HFF-Myc (cell line): ENCODE results near the gene GPR132.

Experiments
- DNase-seq: peaks from one replicate; pipeline ENCODE4 v3.0.0-alpha.2; 2011; ENCODE audit warnings: low read depth; ENCODE audit errors: extremely low read depth
- H3K4me3 ChIP-seq: replicated peaks from 2 replicates; pipeline ENCODE4 v1.5.1; 2011; ENCODE audit warnings: low read depth, mild to moderate bottlenecking, control low read depth, low read length
- TF ChIP-seq, protein P1 (sequence below): IDR thresholded peaks from 2 replicates; pipeline ENCODE4 v1.5.1; 2012; ENCODE audit warnings: mild to moderate bottlenecking, low read depth, low read length, control low read depth; ENCODE audit errors: missing control alignments

The GPR132 gene

DNA sequence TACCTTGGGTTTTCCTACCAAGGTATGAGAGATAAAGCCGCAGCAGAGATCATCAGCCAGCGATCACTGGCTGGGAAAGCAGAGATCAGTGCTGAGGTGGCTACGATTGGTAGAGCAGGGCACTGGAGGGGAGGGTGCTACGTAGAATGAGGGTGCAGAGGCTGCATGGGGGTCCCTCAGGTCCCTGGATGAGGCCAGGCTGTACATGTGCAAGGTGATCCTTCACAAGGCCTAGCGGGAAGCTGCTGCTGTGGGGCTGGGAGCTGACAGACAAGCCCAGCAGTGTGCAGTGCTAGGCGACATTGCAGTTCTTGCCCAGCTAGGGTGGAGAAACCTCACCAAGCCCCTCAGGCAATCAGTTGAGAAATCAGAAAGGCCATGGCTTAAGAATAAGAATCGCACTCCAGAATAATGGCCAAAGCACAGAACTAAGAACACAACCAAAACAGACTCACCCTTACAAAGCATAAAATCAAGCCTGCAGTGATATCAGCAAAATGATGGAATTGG is 37.2 kb upstream of the GPR132 start:
- TF ChIP-seq, protein P1, sequence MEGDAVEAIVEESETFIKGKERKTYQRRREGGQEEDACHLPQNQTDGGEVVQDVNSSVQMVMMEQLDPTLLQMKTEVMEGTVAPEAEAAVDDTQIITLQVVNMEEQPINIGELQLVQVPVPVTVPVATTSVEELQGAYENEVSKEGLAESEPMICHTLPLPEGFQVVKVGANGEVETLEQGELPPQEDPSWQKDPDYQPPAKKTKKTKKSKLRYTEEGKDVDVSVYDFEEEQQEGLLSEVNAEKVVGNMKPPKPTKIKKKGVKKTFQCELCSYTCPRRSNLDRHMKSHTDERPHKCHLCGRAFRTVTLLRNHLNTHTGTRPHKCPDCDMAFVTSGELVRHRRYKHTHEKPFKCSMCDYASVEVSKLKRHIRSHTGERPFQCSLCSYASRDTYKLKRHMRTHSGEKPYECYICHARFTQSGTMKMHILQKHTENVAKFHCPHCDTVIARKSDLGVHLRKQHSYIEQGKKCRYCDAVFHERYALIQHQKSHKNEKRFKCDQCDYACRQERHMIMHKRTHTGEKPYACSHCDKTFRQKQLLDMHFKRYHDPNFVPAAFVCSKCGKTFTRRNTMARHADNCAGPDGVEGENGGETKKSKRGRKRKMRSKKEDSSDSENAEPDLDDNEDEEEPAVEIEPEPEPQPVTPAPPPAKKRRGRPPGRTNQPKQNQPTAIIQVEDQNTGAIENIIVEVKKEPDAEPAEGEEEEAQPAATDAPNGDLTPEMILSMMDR = no peak
- no peak for DNase-seq
- no peak overlapping the region for H3K4me3 ChIP-seq

DNA sequence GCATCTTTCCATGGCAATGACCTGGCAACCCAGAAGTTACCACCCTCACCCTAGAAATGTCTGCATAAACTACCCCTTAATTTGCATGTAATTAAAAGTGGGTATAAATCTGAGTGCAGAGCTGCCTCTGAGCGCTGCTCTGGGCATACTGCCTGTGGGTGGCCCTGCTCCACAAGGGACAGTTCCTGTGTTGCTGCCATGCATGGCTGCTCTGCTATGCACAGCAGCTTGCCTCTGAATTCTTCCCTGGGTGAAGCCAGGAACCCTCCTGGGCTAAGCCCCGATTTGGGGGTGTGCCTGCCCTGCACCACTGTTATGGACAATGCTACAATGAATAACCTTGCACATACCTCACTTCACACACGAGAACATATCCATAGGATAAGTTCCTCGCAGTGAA is 35.7 kb upstream of the GPR132 start:
- TF ChIP-seq, protein P1 = no peak
- no peak for DNase-seq

DNA sequence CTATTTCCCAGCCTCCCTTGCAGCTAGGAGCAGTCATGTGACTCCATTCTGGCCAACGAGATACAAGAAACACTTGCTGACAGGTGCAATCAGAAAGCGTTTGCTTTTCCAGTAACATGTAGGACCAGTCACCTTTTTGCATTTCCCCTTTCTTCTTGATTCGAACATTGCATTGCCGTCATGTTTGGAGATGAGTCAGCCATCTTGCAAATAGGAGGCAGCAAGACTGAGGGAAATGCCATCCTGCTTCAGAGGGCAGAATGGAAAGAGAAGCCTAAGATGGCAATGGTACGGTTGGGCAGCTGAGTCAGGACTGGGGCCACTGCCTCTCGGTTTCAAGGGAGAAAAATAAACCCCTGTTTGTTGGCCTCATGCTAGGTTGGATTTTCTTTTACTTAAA is 34.5 kb upstream of the GPR132 start:
- no peak overlapping the region for H3K4me3 ChIP-seq
- TF ChIP-seq, protein P1 = no peak
- DNase-seq = no peak

More for the DNA sequence above, 35.7 kb upstream of the GPR132 start:
- no peak overlapping the region for H3K4me3 ChIP-seq

DNA sequence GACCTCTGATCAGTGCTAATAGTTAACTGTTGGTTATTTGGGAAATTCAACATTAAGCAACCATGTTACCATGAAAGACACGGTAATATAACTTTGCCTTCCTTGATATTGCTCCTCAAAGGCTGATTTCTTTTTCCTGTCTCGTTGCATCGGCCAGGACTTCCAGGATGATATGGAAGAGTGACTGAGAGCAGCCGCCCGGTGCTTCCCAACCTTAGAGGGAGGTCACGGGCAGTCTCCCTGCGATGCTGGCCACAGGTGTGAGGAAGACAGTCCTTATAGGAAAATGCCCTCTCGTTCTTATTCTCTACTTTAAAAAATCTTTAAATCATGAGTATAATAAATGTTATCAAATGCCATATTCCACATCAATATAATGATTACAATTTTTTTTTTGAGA is 33.1 kb upstream of the GPR132 start:
- TF ChIP-seq, protein P1 = no peak
- H3K4me3 ChIP-seq = no peak overlapping the region
- DNase-seq = no peak

DNA sequence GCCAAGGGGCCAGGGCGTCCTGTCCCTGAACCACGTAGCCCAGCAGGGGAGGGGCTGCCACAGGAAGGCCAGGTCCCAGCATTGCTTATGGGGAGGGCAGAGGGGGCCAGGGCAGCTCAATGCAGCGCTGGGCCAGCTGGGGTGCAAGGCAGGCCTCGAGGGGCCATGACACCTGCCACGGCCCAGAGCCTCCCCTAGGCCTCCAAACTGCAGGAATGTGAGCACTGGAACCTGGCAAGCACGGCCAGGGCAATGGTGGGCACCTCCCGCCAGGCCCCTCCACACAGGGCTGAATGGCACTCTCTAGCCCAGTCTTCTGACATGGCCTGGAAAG is 32.5 kb upstream of the GPR132 start:
- TF ChIP-seq, protein P1 = no peak
- H3K4me3 ChIP-seq = no peak overlapping the region

DNA sequence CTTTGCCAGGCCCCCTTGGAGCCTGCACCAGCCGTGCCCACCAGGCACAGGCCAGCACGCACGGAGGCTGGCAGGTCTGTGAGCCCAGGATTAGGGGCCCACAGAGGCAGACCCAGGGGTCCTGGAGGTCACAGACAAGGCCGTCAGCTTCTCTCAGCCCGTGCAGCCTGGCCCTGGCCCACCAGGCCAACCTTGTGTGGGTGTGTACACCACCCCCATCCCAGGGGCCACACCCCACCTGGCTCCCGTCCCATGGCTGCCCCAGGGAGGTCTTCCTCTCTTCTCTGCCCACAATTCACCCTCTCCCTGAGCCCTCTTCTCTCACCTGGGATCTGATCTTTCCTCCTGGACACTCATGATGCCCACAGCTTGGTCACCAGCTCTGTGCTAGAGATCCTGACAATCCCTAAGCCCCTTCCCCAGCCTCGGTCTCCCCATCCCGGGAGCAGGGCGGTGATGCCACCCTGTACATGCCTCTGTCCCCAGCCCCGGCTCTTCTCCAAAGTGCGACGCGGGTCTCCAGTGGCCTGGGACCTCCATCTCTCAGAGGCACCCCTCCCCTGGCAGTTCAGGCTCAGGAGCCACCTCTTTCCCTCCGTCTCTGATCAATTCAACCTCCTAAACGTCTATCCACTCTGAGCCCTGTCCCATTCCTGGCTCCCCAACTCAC is 31.1 kb upstream of the GPR132 start:
- DNase-seq = no peak
- TF ChIP-seq, protein P1 = no peak

More for the DNA sequence above, 32.5 kb upstream of the GPR132 start:
- DNase-seq = no peak

More for the DNA sequence above, 31.1 kb upstream of the GPR132 start:
- no peak overlapping the region for H3K4me3 ChIP-seq
